PC-3 (cell line): ENCODE data around the gene TNFRSF12A.

Experiments
- EZH2 ChIP-seq: fragments of 300-600 bp; sonication (generic); IDR thresholded peaks from one replicate; pipeline ENCODE4 v1.6.1; 2017; ENCODE audit warnings: antibody characterized with exemption, mild to moderate bottlenecking, low read length; ENCODE audit not compliant: unreplicated experiment
- TF ChIP-seq, protein P1 (sequence below): fragments of 300-600 bp; sonication (generic); conservative IDR thresholded peaks from 2 replicates; pipeline ENCODE4 v1.5.1; 2017; ENCODE audit warnings: antibody characterized with exemption, low read depth, mild to moderate bottlenecking, low read length

DNA sequence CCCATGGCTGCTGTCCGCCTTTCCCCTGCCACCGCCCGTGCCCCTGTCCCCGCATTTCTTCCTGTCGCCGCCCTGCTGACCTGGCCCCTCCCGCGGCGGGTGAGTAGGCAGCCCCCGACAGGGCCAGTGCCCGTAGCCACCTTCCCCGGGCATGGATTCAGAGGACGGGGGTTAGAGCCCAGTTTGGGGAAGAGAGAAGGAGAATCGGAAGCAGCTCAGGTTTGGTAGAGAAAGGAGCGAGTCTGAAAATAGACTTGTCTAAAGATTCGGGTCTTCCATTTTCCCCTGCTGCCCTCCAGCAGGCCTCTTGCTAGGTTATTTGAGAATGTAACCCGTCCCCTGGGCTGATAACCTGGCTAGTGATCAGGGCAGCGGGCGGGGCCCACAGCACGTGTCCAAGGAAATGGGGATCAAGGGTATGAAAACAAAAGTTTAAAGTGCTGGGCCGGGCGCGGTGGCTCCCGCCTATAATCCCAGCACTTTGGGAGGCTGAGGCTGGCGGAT is 15.3 kb upstream of the TNFRSF12A start:
- TF ChIP-seq, protein P1, sequence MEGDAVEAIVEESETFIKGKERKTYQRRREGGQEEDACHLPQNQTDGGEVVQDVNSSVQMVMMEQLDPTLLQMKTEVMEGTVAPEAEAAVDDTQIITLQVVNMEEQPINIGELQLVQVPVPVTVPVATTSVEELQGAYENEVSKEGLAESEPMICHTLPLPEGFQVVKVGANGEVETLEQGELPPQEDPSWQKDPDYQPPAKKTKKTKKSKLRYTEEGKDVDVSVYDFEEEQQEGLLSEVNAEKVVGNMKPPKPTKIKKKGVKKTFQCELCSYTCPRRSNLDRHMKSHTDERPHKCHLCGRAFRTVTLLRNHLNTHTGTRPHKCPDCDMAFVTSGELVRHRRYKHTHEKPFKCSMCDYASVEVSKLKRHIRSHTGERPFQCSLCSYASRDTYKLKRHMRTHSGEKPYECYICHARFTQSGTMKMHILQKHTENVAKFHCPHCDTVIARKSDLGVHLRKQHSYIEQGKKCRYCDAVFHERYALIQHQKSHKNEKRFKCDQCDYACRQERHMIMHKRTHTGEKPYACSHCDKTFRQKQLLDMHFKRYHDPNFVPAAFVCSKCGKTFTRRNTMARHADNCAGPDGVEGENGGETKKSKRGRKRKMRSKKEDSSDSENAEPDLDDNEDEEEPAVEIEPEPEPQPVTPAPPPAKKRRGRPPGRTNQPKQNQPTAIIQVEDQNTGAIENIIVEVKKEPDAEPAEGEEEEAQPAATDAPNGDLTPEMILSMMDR, result no peak
- no peak for TF ChIP-seq EZH2
